ENCODE results near the gene ROCK2.

- TF ChIP-seq CTCF (IDR thresholded peaks at IDR 0.05 in 4 of 5, conservative IDR thresholded peaks at IDR 0.05 in 1 of 5) (no peak), POLR2A (IDR thresholded peaks at IDR 0.05) (no peak)
Measured at GRCh38 chr2:11389052-11389420, 44.6 kb upstream of the ROCK2 start.
